ENCODE data around the gene LRP4. TPM values are rescaled to one million over a fixed set of nuclear protein-coding genes. Genes with fewer than 3 reads are reported as not detected.

Gene LRP4
- total and polyA plus RNA-seq, 3 experiments from 2014 or later = 0.27 to 0.35 TPM; not detected in 1

GRCh38 chr11:46953093-46953492 is 34.7 kb upstream of the LRP4 start:
- Histone ChIP-seq H3K36me3 (ENCODE audit: insufficient read depth, low read length) (no peaks in the 10 kb centered on the region), H3K4me3 (ENCODE audit: low read length) (no peak overlapping the region), H3K27ac (ENCODE audit: low read depth, low read length) (no peak overlapping the region), H3K9me3 (ENCODE audit: low read length) (no peaks in the 10 kb centered on the region), H3K27me3 (ENCODE audit: insufficient read depth, low read length, poor library complexity, severe bottlenecking) (no peaks in the 10 kb centered on the region), H3K4me1 (ENCODE audit: insufficient read depth, low read length) (no peaks in the 10 kb centered on the region)
- Mint-ChIP-seq H3K36me3 (peaks cover 0 to 12% (median 3%) of the 10 kb centered on the region in 3 donors), H3K27ac (peak overlapping the region in 1 of 8 donors; percentile 48), H3K9me3 (no peaks in the 10 kb centered on the region), H3K4me3 (no peak overlapping the region), H3K27me3 (no peaks in the 10 kb centered on the region), H3K4me1 (peaks cover 2 to 8% (median 4%) of the 10 kb centered on the region in 3 donors)
- CTCF ChIA-PET = no interaction called here
- POLR2A ChIA-PET = no interaction called here
- DNase-seq = no peak

- Histone ChIP-seq H3K9me3 (ENCODE audit: low read length) (no peaks in the 10 kb centered on the region), H3K27ac (ENCODE audit: low read depth, low read length) (no peak overlapping the region), H3K36me3 (ENCODE audit: insufficient read depth, low read length) (no peaks in the 10 kb centered on the region), H3K27me3 (ENCODE audit: insufficient read depth, low read length, poor library complexity, severe bottlenecking) (no peaks in the 10 kb centered on the region), H3K4me3 (ENCODE audit: low read length) (no peak overlapping the region), H3K4me1 (ENCODE audit: insufficient read depth, low read length) (no peaks in the 10 kb centered on the region)
- Mint-ChIP-seq H3K27me3 (no peaks in the 10 kb centered on the region), H3K36me3 (peaks cover 0 to 14% (median 3%) of the 10 kb centered on the region in 3 donors), H3K4me3 (no peak overlapping the region), H3K4me1 (peaks cover 2 to 8% (median 4%) of the 10 kb centered on the region in 3 donors), H3K9me3 (no peaks in the 10 kb centered on the region), H3K27ac (no peak overlapping the region)
- POLR2A ChIA-PET = no interaction called here
- DNase-seq = no peak
- CTCF ChIA-PET = no interaction called here
Measured at GRCh38 chr11:46952553-46952952, 34.2 kb upstream of the LRP4 start.

- no peaks in the 10 kb centered on the region for H3K27me3 ChIP-seq (ENCODE audit: insufficient read depth, low read length, poor library complexity, severe bottlenecking)
- DNase-seq = no peak
- peaks cover 0 to 14% (median 3%) of the 10 kb centered on the region in 3 donors for H3K36me3 Mint-ChIP-seq
- ChIA-PET POLR2A (no interaction called here), CTCF (no interaction called here)
- no peak overlapping the region for H3K27ac Mint-ChIP-seq
- H3K27ac ChIP-seq (ENCODE audit: low read depth, low read length) = no peak overlapping the region
- H3K9me3 Mint-ChIP-seq = no peaks in the 10 kb centered on the region
- H3K9me3 ChIP-seq (ENCODE audit: low read length) = no peaks in the 10 kb centered on the region
- no peaks in the 10 kb centered on the region for H3K36me3 ChIP-seq (ENCODE audit: insufficient read depth, low read length)
- H3K4me3 Mint-ChIP-seq = no peak overlapping the region
- no peaks in the 10 kb centered on the region for H3K27me3 Mint-ChIP-seq
- no peaks in the 10 kb centered on the region for H3K4me1 ChIP-seq (ENCODE audit: insufficient read depth, low read length)
- H3K4me1 Mint-ChIP-seq = peaks cover 2 to 8% (median 4%) of the 10 kb centered on the region in 3 donors
- H3K4me3 ChIP-seq (ENCODE audit: low read length) = no peak overlapping the region
Measured at GRCh38 chr11:46951864-46952263, 33.5 kb upstream of the LRP4 start.

GRCh38 chr11:46949297-46949696 is 30.9 kb upstream of the LRP4 start:
- Mint-ChIP-seq H3K4me3 (no peak overlapping the region), H3K36me3 (peaks cover 0 to 13% (median 6%) of the 10 kb centered on the region in 3 donors), H3K4me1 (peaks cover 2 to 8% (median 6%) of the 10 kb centered on the region in 3 donors), H3K27me3 (no peaks in the 10 kb centered on the region), H3K27ac (no peak overlapping the region), H3K9me3 (no peaks in the 10 kb centered on the region)
- H3K36me3 ChIP-seq (ENCODE audit: insufficient read depth, low read length) = no peaks in the 10 kb centered on the region
- CTCF ChIA-PET = no interaction called here
- no peak overlapping the region for H3K27ac ChIP-seq (ENCODE audit: low read depth, low read length)
- H3K27me3 ChIP-seq (ENCODE audit: insufficient read depth, low read length, poor library complexity, severe bottlenecking) = no peaks in the 10 kb centered on the region
- POLR2A ChIA-PET = no interaction called here
- no peaks in the 10 kb centered on the region for H3K4me1 ChIP-seq (ENCODE audit: insufficient read depth, low read length)
- no peaks in the 10 kb centered on the region for H3K9me3 ChIP-seq (ENCODE audit: low read length)
- no peak overlapping the region for H3K4me3 ChIP-seq (ENCODE audit: low read length)
- no peak for DNase-seq

- ChIA-PET POLR2A (no interaction called here), CTCF (no interaction called here)
- H3K36me3 ChIP-seq (ENCODE audit: insufficient read depth, low read length) = no peaks in the 10 kb centered on the region
- no peaks in the 10 kb centered on the region for H3K9me3 ChIP-seq (ENCODE audit: low read length)
- no peak overlapping the region for H3K27ac Mint-ChIP-seq
- H3K4me3 ChIP-seq (ENCODE audit: low read length) = no peak overlapping the region
- no peak overlapping the region for H3K4me3 Mint-ChIP-seq
- peaks cover 2 to 8% (median 6%) of the 10 kb centered on the region in 3 donors for H3K4me1 Mint-ChIP-seq
- no peak for DNase-seq
- no peaks in the 10 kb centered on the region for H3K27me3 ChIP-seq (ENCODE audit: insufficient read depth, low read length, poor library complexity, severe bottlenecking)
- H3K27me3 Mint-ChIP-seq = no peaks in the 10 kb centered on the region
- no peaks in the 10 kb centered on the region for H3K4me1 ChIP-seq (ENCODE audit: insufficient read depth, low read length)
- peaks cover 0 to 11% (median 6%) of the 10 kb centered on the region in 3 donors for H3K36me3 Mint-ChIP-seq
- no peak overlapping the region for H3K27ac ChIP-seq (ENCODE audit: low read depth, low read length)
- H3K9me3 Mint-ChIP-seq = no peaks in the 10 kb centered on the region
Measured at GRCh38 chr11:46948378-46949131, 30.2 kb upstream of the LRP4 start.

GRCh38 chr11:46947399-46948077 is 29.2 kb upstream of the LRP4 start:
- H3K4me3 ChIP-seq (ENCODE audit: low read length) = no peak overlapping the region
- no peaks in the 10 kb centered on the region for H3K27me3 Mint-ChIP-seq
- no peak overlapping the region for H3K27ac ChIP-seq (ENCODE audit: low read depth, low read length)
- peaks cover 0 to 10% (median 3%) of the 10 kb centered on the region in 3 donors for H3K36me3 Mint-ChIP-seq
- H3K4me1 ChIP-seq (ENCODE audit: insufficient read depth, low read length) = no peaks in the 10 kb centered on the region
- POLR2A ChIA-PET = no interaction called here
- no peaks in the 10 kb centered on the region for H3K36me3 ChIP-seq (ENCODE audit: insufficient read depth, low read length)
- no peak for DNase-seq
- H3K4me1 Mint-ChIP-seq = peaks cover 1 to 5% (median 3%) of the 10 kb centered on the region in 3 donors
- no peaks in the 10 kb centered on the region for H3K9me3 ChIP-seq (ENCODE audit: low read length)
- no peak overlapping the region for H3K4me3 Mint-ChIP-seq
- H3K27me3 ChIP-seq (ENCODE audit: insufficient read depth, low read length, poor library complexity, severe bottlenecking) = no peaks in the 10 kb centered on the region
- no peaks in the 10 kb centered on the region for H3K9me3 Mint-ChIP-seq
- CTCF ChIA-PET = no interaction called here
- no peak overlapping the region for H3K27ac Mint-ChIP-seq

GRCh38 chr11:46944356-46945075 is 26.2 kb upstream of the LRP4 start:
- Mint-ChIP-seq H3K27ac (peak overlapping the region in 1 of 8 donors; percentile 68), H3K4me1 (peaks cover 0 to 2% (median 0%) of the 10 kb centered on the region in 3 donors), H3K36me3 (peaks cover 0 to 12% (median 3%) of the 10 kb centered on the region in 3 donors), H3K9me3 (no peaks in the 10 kb centered on the region), H3K4me3 (no peak overlapping the region), H3K27me3 (no peaks in the 10 kb centered on the region)
- H3K27me3 ChIP-seq (ENCODE audit: insufficient read depth, low read length, poor library complexity, severe bottlenecking) = no peaks in the 10 kb centered on the region
- POLR2A ChIA-PET = no interaction called here
- no peaks in the 10 kb centered on the region for H3K9me3 ChIP-seq (ENCODE audit: low read length)
- H3K4me3 ChIP-seq (ENCODE audit: low read length) = no peak overlapping the region
- no peak overlapping the region for H3K27ac ChIP-seq (ENCODE audit: low read depth, low read length)
- H3K36me3 ChIP-seq (ENCODE audit: insufficient read depth, low read length) = no peaks in the 10 kb centered on the region
- H3K4me1 ChIP-seq (ENCODE audit: insufficient read depth, low read length) = no peaks in the 10 kb centered on the region
- DNase-seq = no peak
- CTCF ChIA-PET = no interaction called here

GRCh38 chr11:46942172-46942571 is 23.8 kb upstream of the LRP4 start:
- H3K9me3 Mint-ChIP-seq = no peaks in the 10 kb centered on the region
- POLR2A ChIA-PET = interaction anchor here (0.5 kb wide), 1 partner anchor 17 kb away, joined by 3 read pairs; no protein-coding TSS in a partner anchor

More at GRCh38 chr11:46942172-46942571, 23.8 kb upstream of the LRP4 start:
- Histone ChIP-seq H3K4me3 (ENCODE audit: low read length) (no peak overlapping the region), H3K4me1 (ENCODE audit: insufficient read depth, low read length) (peaks cover 2% of the 10 kb centered on the region), H3K27ac (ENCODE audit: low read depth, low read length) (no peak overlapping the region), H3K27me3 (ENCODE audit: insufficient read depth, low read length, poor library complexity, severe bottlenecking) (no peaks in the 10 kb centered on the region), H3K36me3 (ENCODE audit: insufficient read depth, low read length) (no peaks in the 10 kb centered on the region), H3K9me3 (ENCODE audit: low read length) (no peaks in the 10 kb centered on the region)
- Mint-ChIP-seq H3K4me1 (peaks cover 0 to 8% (median 8%) of the 10 kb centered on the region in 3 donors), H3K27me3 (no peaks in the 10 kb centered on the region), H3K36me3 (peaks cover 0 to 11% (median 3%) of the 10 kb centered on the region in 3 donors), H3K4me3 (no peak overlapping the region), H3K27ac (no peak overlapping the region)
- DNase-seq = no peak
- CTCF ChIA-PET = interaction anchor here (1.2 kb wide), 1 partner anchor 212 kb away, joined by 4 read pairs; no protein-coding TSS in a partner anchor
